SK-N-SH treated with all-trans-retinoic acid at 6 μM for 48 hours (cell line): ENCODE results near the gene TMTC2.

Experiments
- ATAC-seq: fragments of 200-7000 bp; cut with Tn5 transposase; 3 replicates; pipeline ENCODE4 v1.9.1; 2020; ENCODE audit warnings: mild to moderate bottlenecking, moderate library complexity
- BACH2 ChIP-seq: fragments of 250-450 bp; sonication (Bioruptor Pico); IDR thresholded peaks from 2 replicates; pipeline ENCODE4 v1.9.0; 2021; ENCODE audit warnings: mild to moderate bottlenecking, borderline replicate concordance
- ESRRG ChIP-seq: fragments of 250-450 bp; sonication (Bioruptor Pico); IDR thresholded peaks from 2 replicates; pipeline ENCODE4 v1.6.1; 2021; ENCODE audit warnings: mild to moderate bottlenecking
- GLIS3 ChIP-seq: fragments of 250-450 bp; sonication (Bioruptor Pico); IDR thresholded peaks from 2 replicates; pipeline ENCODE4 v1.5.0; 2020; ENCODE audit warnings: mild to moderate bottlenecking, moderate library complexity
- ISL1 ChIP-seq: fragments of 250-450 bp; sonication (Bioruptor Pico); IDR thresholded peaks from 2 replicates; pipeline ENCODE4 v2.1.2; 2022; ENCODE audit warnings: mild to moderate bottlenecking, moderate library complexity
- OSR1 ChIP-seq: fragments of 250-450 bp; sonication (Bioruptor Pico); IDR thresholded peaks from 2 replicates; pipeline ENCODE4 v1.8.0; 2022; ENCODE audit warnings: moderate library complexity, mild to moderate bottlenecking, inconsistent platforms
- PPARA ChIP-seq: fragments of 250-450 bp; sonication (Bioruptor Pico); IDR thresholded peaks from 2 replicates; pipeline ENCODE4 v1.5.0; 2020; ENCODE audit warnings: mild to moderate bottlenecking, borderline replicate concordance
- RARB ChIP-seq: fragments of 250-450 bp; sonication (Bioruptor Pico); IDR thresholded peaks from 2 replicates; pipeline ENCODE4 v1.8.0; 2021; ENCODE audit warnings: mild to moderate bottlenecking, moderate library complexity
- SNAI2 ChIP-seq: fragments of 250-450 bp; sonication (Bioruptor Pico); IDR thresholded peaks from 2 replicates; pipeline ENCODE4 v1.5.0; 2020; ENCODE audit warnings: mild to moderate bottlenecking, moderate library complexity
- TCF4 ChIP-seq: fragments of 250-450 bp; sonication (Bioruptor Pico); IDR thresholded peaks from 2 replicates; pipeline ENCODE4 v1.8.0; 2021; ENCODE audit warnings: mild to moderate bottlenecking, moderate library complexity, borderline replicate concordance
- TOX ChIP-seq: fragments of 250-450 bp; sonication (Bioruptor Pico); IDR thresholded peaks from 2 replicates; pipeline ENCODE4 v1.8.0; 2021; ENCODE audit warnings: mild to moderate bottlenecking, moderate library complexity, borderline replicate concordance
- ZC3H10 ChIP-seq: fragments of 250-450 bp; sonication (Bioruptor Pico); IDR thresholded peaks from 2 replicates; pipeline ENCODE4 v1.5.1; 2021; ENCODE audit warnings: mild to moderate bottlenecking, moderate library complexity
- ZFP3 ChIP-seq: fragments of 250-450 bp; sonication (Bioruptor Pico); IDR thresholded peaks from 2 replicates; pipeline ENCODE4 v1.5.0; 2020; ENCODE audit warnings: mild to moderate bottlenecking, moderate library complexity
- ZFP30 ChIP-seq: fragments of 450-650 bp; formaldehyde crosslinking; IDR thresholded peaks from 2 replicates; pipeline ENCODE4 v1.5.0; 2022; ENCODE audit warnings: mild to moderate bottlenecking, moderate library complexity
- ZNF565 ChIP-seq: fragments of 450-650 bp; formaldehyde crosslinking; conservative IDR thresholded peaks from 2 replicates; pipeline ENCODE4 v1.5.0; 2020; ENCODE audit warnings: low read depth, mild to moderate bottlenecking, moderate library complexity
- ZNF70 ChIP-seq: fragments of 450-650 bp; formaldehyde crosslinking; IDR thresholded peaks from 2 replicates; pipeline ENCODE4 v1.5.0; 2020; ENCODE audit warnings: mild to moderate bottlenecking, moderate library complexity
- ZNF8 ChIP-seq: fragments of 450-650 bp; formaldehyde crosslinking; IDR thresholded peaks from 2 replicates; pipeline ENCODE4 v1.5.0; 2020; ENCODE audit warnings: mild to moderate bottlenecking, moderate library complexity
- TF ChIP-seq, protein P1 (sequence below): fragments of 250-450 bp; sonication (Bioruptor Pico); IDR thresholded peaks from 2 replicates; pipeline ENCODE4 v1.5.1; 2020; ENCODE audit warnings: low read depth, mild to moderate bottlenecking, moderate library complexity
- TF ChIP-seq, protein P2 (sequence below): fragments of 250-450 bp; sonication (Bioruptor Pico); IDR thresholded peaks from 2 replicates; pipeline ENCODE4 v1.8.0; 2021; ENCODE audit warnings: low read depth, mild to moderate bottlenecking, moderate library complexity, borderline replicate concordance
- TF ChIP-seq, protein P3 (sequence below): fragments of 250-450 bp; sonication (Bioruptor Pico); IDR thresholded peaks from 2 replicates; pipeline ENCODE4 v1.5.0; 2020; ENCODE audit warnings: mild to moderate bottlenecking, moderate library complexity
- TF ChIP-seq, protein P4 (sequence below): fragments of 250-450 bp; sonication (Bioruptor Pico); IDR thresholded peaks from 2 replicates; pipeline ENCODE4 v1.5.1; 2021; ENCODE audit warnings: mild to moderate bottlenecking, moderate library complexity

Gene TMTC2

DNA sequence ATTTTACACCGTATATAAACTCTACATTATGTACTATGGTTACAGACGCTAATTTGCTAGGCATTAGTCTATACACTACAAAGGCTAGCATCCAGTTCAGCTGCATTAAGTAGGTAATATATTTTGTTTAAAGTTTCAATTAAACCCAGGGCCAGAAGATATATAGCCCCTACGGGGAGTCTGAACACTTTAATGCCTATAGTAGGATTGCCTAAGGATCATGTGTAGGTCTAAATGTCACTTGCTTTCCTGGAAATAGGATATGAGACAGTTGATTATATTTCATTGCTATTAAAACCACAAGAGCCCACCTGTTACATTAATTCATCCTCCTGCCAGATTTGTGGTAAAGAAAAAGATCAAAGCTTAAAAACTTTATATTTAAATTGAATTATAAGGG, 286.9 kb downstream of the TMTC2 start:
- no peak for ATAC-seq
- TF ChIP-seq PPARA (CRISPR knock-in tag): no peak
- no peak for TF ChIP-seq ESRRG
- TF ChIP-seq ZFP3 (CRISPR knock-in tag): no peak
- TF ChIP-seq RARB: no peak
- no peak for TF ChIP-seq TCF4 (CRISPR knock-in tag)
- TF ChIP-seq, protein P1, sequence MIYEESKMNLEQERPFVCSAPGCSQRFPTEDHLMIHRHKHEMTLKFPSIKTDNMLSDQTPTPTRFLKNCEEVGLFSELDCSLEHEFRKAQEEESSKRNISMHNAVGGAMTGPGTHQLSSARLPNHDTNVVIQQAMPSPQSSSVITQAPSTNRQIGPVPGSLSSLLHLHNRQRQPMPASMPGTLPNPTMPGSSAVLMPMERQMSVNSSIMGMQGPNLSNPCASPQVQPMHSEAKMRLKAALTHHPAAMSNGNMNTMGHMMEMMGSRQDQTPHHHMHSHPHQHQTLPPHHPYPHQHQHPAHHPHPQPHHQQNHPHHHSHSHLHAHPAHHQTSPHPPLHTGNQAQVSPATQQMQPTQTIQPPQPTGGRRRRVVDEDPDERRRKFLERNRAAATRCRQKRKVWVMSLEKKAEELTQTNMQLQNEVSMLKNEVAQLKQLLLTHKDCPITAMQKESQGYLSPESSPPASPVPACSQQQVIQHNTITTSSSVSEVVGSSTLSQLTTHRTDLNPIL (CRISPR knock-in tag): no peak
- no peak for TF ChIP-seq ZNF8
- TF ChIP-seq GLIS3: no peak
- TF ChIP-seq SNAI2 (CRISPR knock-in tag): no peak
- TF ChIP-seq, protein P2, sequence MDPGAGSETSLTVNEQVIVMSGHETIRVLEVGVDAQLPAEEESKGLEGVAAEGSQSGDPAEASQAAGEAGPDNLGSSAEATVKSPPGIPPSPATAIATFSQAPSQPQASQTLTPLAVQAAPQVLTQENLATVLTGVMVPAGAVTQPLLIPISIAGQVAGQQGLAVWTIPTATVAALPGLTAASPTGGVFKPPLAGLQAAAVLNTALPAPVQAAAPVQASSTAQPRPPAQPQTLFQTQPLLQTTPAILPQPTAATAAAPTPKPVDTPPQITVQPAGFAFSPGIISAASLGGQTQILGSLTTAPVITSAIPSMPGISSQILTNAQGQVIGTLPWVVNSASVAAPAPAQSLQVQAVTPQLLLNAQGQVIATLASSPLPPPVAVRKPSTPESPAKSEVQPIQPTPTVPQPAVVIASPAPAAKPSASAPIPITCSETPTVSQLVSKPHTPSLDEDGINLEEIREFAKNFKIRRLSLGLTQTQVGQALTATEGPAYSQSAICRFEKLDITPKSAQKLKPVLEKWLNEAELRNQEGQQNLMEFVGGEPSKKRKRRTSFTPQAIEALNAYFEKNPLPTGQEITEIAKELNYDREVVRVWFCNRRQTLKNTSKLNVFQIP (CRISPR knock-in tag): no peak
- no peak for TF ChIP-seq ZNF70 (CRISPR knock-in tag)
- no peak for TF ChIP-seq ZNF565 (CRISPR knock-in tag)

DNA sequence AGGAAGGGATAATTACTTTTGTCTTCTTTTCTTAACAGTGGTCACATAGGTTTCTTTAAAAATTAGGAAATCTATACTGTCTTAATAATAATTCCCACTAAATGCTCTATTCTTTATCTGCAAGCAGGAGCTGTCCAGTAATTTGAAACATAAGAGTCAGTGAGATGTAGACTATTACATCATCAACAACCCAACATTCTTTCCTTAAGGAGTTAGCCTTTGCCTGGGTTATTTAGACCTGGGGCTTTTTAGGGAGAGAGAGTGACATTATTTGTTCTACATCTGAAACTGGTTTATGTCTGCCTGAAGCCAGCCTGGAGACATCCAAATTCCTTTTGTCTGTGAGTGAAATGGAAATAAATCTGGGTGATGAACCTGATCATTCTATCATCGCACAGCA, 294.4 kb downstream of the TMTC2 start:
- TF ChIP-seq TOX (CRISPR knock-in tag) (no peak), GLIS3 (no peak), ESRRG (no peak), ISL1 (CRISPR knock-in tag) (peak; percentile 62; the same call in 1 of the 2 replicates), ZC3H10 (CRISPR knock-in tag) (no peak), OSR1 (no peak), BACH2 (CRISPR knock-in tag) (no peak)
- TF ChIP-seq, protein P3, sequence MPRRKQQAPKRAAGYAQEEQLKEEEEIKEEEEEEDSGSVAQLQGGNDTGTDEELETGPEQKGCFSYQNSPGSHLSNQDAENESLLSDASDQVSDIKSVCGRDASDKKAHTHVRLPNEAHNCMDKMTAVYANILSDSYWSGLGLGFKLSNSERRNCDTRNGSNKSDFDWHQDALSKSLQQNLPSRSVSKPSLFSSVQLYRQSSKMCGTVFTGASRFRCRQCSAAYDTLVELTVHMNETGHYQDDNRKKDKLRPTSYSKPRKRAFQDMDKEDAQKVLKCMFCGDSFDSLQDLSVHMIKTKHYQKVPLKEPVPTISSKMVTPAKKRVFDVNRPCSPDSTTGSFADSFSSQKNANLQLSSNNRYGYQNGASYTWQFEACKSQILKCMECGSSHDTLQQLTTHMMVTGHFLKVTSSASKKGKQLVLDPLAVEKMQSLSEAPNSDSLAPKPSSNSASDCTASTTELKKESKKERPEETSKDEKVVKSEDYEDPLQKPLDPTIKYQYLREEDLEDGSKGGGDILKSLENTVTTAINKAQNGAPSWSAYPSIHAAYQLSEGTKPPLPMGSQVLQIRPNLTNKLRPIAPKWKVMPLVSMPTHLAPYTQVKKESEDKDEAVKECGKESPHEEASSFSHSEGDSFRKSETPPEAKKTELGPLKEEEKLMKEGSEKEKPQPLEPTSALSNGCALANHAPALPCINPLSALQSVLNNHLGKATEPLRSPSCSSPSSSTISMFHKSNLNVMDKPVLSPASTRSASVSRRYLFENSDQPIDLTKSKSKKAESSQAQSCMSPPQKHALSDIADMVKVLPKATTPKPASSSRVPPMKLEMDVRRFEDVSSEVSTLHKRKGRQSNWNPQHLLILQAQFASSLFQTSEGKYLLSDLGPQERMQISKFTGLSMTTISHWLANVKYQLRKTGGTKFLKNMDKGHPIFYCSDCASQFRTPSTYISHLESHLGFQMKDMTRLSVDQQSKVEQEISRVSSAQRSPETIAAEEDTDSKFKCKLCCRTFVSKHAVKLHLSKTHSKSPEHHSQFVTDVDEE: no peak
- ATAC-seq: no peak

DNA sequence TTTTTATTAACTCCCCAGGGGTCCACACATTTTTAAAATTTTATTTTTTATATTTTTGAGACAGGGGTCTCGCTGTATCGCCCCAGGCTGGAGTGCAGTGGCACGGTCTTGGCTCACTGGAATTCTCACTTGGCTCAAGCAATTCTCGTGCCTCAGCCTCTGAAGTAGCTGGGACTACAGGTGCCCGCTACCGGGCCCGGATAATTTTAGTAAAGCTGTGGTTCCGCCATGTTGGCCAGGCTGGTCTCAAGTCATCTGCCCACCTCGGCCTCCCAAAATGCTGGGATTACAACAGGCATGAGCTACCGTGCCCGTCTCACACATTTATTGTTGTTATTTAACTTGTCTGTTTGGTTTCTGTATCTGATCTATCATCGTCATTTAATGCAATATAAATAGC, 307.4 kb downstream of the TMTC2 start:
- ATAC-seq: no peak
- TF ChIP-seq GLIS3: no peak
- no peak for TF ChIP-seq SNAI2 (CRISPR knock-in tag)
- TF ChIP-seq ZC3H10 (CRISPR knock-in tag): no peak
- no peak for TF ChIP-seq ISL1 (CRISPR knock-in tag)
- no peak for TF ChIP-seq BACH2 (CRISPR knock-in tag)
- TF ChIP-seq, protein P4, sequence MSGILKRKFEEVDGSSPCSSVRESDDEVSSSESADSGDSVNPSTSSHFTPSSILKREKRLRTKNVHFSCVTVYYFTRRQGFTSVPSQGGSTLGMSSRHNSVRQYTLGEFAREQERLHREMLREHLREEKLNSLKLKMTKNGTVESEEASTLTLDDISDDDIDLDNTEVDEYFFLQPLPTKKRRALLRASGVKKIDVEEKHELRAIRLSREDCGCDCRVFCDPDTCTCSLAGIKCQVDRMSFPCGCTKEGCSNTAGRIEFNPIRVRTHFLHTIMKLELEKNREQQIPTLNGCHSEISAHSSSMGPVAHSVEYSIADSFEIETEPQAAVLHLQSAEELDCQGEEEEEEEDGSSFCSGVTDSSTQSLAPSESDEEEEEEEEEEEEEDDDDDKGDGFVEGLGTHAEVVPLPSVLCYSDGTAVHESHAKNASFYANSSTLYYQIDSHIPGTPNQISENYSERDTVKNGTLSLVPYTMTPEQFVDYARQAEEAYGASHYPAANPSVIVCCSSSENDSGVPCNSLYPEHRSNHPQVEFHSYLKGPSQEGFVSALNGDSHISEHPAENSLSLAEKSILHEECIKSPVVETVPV (CRISPR knock-in tag): no peak
- no peak for TF ChIP-seq TCF4 (CRISPR knock-in tag)
- TF ChIP-seq, all 23 proteins: peak for 0

DNA sequence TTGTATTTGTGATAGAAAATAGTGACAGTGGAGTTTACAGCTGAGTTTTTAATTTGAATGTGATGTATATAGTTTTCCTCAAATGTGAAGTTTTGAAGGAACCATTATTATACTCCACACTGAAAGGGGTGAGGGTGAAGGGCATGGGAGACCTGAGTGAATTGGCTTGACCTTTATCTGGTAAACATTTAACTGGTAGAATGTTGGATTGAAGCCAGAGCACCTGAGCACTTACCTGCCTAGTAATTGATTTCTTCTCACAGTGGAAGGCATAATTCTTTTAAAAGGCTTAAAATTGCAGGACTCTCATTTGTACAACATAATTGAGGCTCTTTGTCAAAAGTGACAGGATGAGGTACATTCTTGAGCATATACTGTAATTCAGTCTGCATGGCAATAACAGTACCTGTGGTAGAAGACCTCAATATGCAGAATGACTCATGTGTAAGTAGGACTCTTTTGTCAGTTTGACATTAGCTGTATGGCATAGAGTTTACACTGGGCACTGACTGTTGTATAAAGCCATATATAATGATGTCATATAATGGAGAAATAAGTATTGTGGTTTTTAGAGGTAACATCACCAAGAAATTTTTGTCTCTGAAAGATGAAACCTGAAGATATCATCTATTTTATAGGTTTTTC, 309.6 kb downstream of the TMTC2 start:
- peak; percentile 57 for ATAC-seq
- TF ChIP-seq TOX (CRISPR knock-in tag) (peak; percentile 81; the same call in 1 of the 2 replicates), ZNF8 (no peak), ZFP30 (CRISPR knock-in tag) (no peak), ISL1 (CRISPR knock-in tag) (peak; percentile 61)
- TF ChIP-seq, protein P4 (CRISPR knock-in tag): no peak
